ENCODE measurements around the gene NMUR2.

DNA sequence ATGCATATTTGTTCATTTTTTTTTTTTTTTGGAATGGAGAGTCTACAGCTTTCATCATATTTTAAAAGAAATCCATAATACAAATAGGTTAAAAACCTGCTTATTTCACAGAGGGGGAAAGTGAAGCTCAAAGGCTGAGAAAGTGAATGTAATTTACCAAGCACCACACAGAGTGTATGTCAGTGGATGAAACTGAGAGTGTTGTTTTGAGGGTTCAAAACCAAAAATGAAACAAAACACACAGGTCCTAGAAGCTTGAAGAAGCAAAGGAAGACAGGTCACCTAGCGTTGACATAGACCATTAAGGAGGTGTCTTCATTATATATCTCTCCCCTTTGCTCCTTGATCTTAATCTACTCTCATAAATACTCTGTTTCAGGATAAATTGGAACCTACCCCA is 7.5 kb downstream of the NMUR2 start:
- no peak for TF ChIP-seq POLR2A (IDR thresholded peaks at IDR 0.05; ENCODE audit: low read length)
- no peak for TF ChIP-seq GATA1 (IDR thresholded peaks at IDR 0.05; ENCODE audit: low read depth, low read length)

Data from erythroblast (primary cell).